Adrenal gland (tissue), 5 donors: ENCODE data around the gene PAEP.

Experiments
- CTCF ChIP-seq, 6 experiments: fragments of 450-650 bp in 4 of 6; fragments of 200-600 bp in 2 of 6; sonication (generic) in 1 of 6; IDR thresholded peaks; 1 replicate in 5 of 6; 2 replicates in 1 of 6; pipeline versions ENCODE4 v1.5.1 to v1.8.0; 2016 to 2021; ENCODE audit warnings: antibody characterized with exemption in 6 of 6, mild to moderate bottlenecking in 2 of 6, moderate library complexity in 1 of 6
- POLR2A ChIP-seq, 2 donors: fragments of 450-650 bp; IDR thresholded peaks; one replicate each; pipeline ENCODE4 v1.6.1; 2017; ENCODE audit warnings: antibody characterized with exemption in 2 of 2, mild to moderate bottlenecking in 2 of 2, moderate library complexity in 1 of 2
- donor health status: DM: no; HTN: no; CAD: no.

GRCh38 chr9:135520916-135521607, 40.5 kb upstream of the PAEP start, which contains the start of gene LCN1:
- TF ChIP-seq CTCF (IDR thresholded peaks at IDR 0.05) (no peak), POLR2A (IDR thresholded peaks at IDR 0.05) (no peak)
